Pancreas (tissue), 10 donors: ENCODE data around the gene RNPEPL1. TPM values are rescaled to one million over a fixed set of nuclear protein-coding genes. Genes with fewer than 3 reads are reported as not detected.

Experiments used
- ATAC-seq, 4 donors: fragments of 200-7000 bp; cut with Tn5 transposase; one replicate each; pipeline versions ENCODE4 v1.8.0 to v1.9.1; 2020; ENCODE audit warnings: mild to moderate bottlenecking in 4 of 4, moderate library complexity in 4 of 4
- DNase-seq, 6 donors: peaks; one replicate each; pipeline ENCODE4 v3.0.0-alpha.2; 2020
- FAIRE-seq: peaks from 2 replicates; lab custom pipeline; 2012; peaks lifted over from hg19 to GRCh38; lab: Jason Lieb, UNC
- H3K27ac ChIP-seq, 4 donors: fragments of 200-600 bp; sonication (generic); 1 replicate in 3 of 4; 2 replicates in 1 of 4; pipeline versions ENCODE4 v1.5.0 to v1.8.0; 2020
- H3K27me3 ChIP-seq, 4 donors: fragments of 200-600 bp; one replicate each; pipeline ENCODE4 v1.8.0; 2021
- H3K36me3 ChIP-seq, 3 donors: fragments of 200-600 bp; sonication (generic) in 1 of 3; one replicate each; pipeline versions ENCODE4 v1.5.0 to v1.8.0; 2020 to 2021
- H3K4me1 ChIP-seq, 3 donors: fragments of 200-600 bp; one replicate each; pipeline ENCODE4 v1.8.0; 2021
- H3K4me3 ChIP-seq, 4 donors: fragments of 200-600 bp; sonication (generic) in 2 of 4; one replicate each; pipeline versions ENCODE4 v1.5.0 to v1.8.0; 2020 to 2021
- H3K9me3 ChIP-seq, 4 donors: fragments of 200-600 bp; one replicate each; pipeline ENCODE4 v1.8.0; 2021
- WGBS, 2 donors: extraction: QIAGEN DNeasy Blood & Tissue Kit; methylation state at CpG; one replicate each; pipeline ENCODE4 v1.1.7; 2013; 5-methylcytosine and 5-hydroxymethylcytosine counted together
- intact Hi-C, 3 donors: fragments of 100-400 bp; cut with DNase I; formaldehyde crosslinking; loops; one replicate each; pipeline versions ENCODE4 v1.11.1 to v1.14.2; 2022
- polyA plus RNA-seq, 2 donors: library from polyadenylated mRNA; stranded (reverse); fragments of 200-250 nt; gene quantifications; one replicate each; pipeline ENCODE4 v1.2.3, GENCODE V29; 2013
- total RNA-seq, 6 donors: library from RNA; stranded (reverse); fragmentation: NEBNext Ultra II Directional in 4 of 6; extraction: Animal tissue kit (Norgen Biotek cat#: 25700) in 4 of 6; gene quantifications; one replicate each; pipeline versions ENCODE4 v1.2.1 to v1.2.4, GENCODE V29; 2021 to 2023
- TF ChIP-seq, protein P1 (sequence below), 4 donors: fragments of 200-600 bp; sonication (generic) in 3 of 4; IDR thresholded peaks; one replicate each; pipeline versions ENCODE4 v1.5.0 to v1.8.0; 2021; ENCODE audit warnings: antibody characterized with exemption in 4 of 4
- donor health status: healthy with polysubstance abuse.
- donor health status: DM: no; HTN: no; CAD: no; lungs with moderate emphysema.
- donor health status: DM: no; HTN: no; CAD: no.
- donor health status: control.
- donor health status: control.
- donor health status: Bipolar disorder and iron deficiency.
- donor health status: DM: yes; HTN: yes; CAD: no.
- donor health status: DM: no; HTN: no; CAD: no.
- donor health status: DM: no; HTN: no; CAD: no.
- donor health status: DM: yes; HTN: yes; CAD: no.

Gene RNPEPL1
- total and polyA plus RNA-seq, 8 donors, result 37.1 to 195 (median 43.9) TPM

DNA sequence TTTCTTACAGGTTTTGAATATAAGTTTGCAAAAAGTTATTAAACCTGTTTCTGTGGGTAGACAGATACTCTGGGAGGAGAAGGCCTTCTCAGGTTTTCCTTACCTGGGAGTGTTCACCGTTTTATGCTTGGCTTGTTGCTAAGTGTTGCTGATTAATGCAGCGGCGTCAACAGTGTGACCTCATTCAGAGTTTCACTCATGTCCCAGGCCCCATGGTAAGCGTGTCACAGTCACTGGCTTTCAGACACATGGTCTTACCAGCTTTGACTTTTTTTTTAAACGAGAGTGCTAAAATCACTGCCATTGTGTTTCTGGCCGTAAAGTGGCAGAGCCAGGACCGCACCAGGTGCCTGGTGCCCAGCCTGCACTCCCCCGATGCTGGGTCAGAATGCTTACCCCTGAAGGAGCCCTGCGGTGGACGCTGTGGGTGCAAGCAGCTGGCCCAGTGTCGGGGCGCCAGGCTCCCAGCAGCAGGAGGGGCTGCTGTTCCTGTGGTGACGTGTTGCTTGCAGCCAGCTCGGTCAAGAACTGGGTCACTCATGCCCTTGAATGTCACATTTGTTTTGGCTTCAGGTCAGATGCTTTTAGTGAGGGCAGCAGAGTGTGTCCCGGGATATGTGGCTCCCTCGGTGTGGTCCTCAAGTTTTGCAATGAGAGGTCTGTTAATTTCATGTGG lies 21.7 kb downstream of the RNPEPL1 start:
- peaks cover 4 to 18% (median 13%) of the 10 kb centered on the region in 3 donors for H3K4me1 ChIP-seq
- TF ChIP-seq, protein P1, sequence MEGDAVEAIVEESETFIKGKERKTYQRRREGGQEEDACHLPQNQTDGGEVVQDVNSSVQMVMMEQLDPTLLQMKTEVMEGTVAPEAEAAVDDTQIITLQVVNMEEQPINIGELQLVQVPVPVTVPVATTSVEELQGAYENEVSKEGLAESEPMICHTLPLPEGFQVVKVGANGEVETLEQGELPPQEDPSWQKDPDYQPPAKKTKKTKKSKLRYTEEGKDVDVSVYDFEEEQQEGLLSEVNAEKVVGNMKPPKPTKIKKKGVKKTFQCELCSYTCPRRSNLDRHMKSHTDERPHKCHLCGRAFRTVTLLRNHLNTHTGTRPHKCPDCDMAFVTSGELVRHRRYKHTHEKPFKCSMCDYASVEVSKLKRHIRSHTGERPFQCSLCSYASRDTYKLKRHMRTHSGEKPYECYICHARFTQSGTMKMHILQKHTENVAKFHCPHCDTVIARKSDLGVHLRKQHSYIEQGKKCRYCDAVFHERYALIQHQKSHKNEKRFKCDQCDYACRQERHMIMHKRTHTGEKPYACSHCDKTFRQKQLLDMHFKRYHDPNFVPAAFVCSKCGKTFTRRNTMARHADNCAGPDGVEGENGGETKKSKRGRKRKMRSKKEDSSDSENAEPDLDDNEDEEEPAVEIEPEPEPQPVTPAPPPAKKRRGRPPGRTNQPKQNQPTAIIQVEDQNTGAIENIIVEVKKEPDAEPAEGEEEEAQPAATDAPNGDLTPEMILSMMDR (IDR thresholded peaks at IDR 0.05), result no peak
- ATAC-seq, result no peak
- H3K27me3 ChIP-seq, result no peaks in the 10 kb centered on the region
- no peak for FAIRE-seq
- no peak overlapping the region for H3K4me3 ChIP-seq
- 77 to 82% methylated on average over 16 of the region's 16 CpGs for WGBS, 2 donors
- H3K36me3 ChIP-seq, result peaks cover 0 to 21% (median 0%) of the 10 kb centered on the region in 3 donors
- no peak overlapping the region for H3K27ac ChIP-seq
- H3K9me3 ChIP-seq, result no peaks in the 10 kb centered on the region
- intact Hi-C loops, result no loop called here
- peak in 1 of 6 donors; percentile 35 for DNase-seq

DNA sequence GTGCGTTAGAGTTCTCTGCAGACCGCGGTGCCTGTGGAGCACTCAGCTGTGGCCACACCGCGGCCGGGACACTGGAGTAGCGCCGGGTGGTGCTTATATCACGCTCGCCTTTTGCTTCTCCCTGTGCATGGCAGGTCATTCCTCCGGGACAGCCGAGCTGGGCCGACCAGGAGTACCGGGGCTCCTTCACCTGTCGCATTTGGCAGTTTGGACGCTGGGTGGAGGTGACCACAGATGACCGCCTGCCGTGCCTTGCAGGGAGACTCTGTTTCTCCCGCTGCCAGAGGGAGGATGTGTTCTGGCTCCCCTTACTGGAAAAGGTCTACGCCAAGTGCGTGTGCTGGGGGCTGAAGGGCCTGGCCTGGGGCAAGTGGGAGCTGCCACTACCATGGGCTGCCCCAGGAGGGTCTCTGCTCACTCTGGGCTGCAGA lies 22.4 kb downstream of the RNPEPL1 start:
- H3K27ac ChIP-seq, result no peak overlapping the region
- no peaks in the 10 kb centered on the region for H3K27me3 ChIP-seq
- H3K36me3 ChIP-seq, result peaks cover 0 to 21% (median 0%) of the 10 kb centered on the region in 3 donors
- intact Hi-C loops, result no loop called here
- peaks cover 0 to 12% (median 9%) of the 10 kb centered on the region in 3 donors for H3K4me1 ChIP-seq
- 93 to 94% methylated on average over 21 of the region's 21 CpGs for WGBS, 2 donors
- no peak for FAIRE-seq
- H3K4me3 ChIP-seq, result no peak overlapping the region
- DNase-seq, result peak in 2 of 6 donors; percentile 21 to 49
- ATAC-seq, result no peak
- H3K9me3 ChIP-seq, result no peaks in the 10 kb centered on the region
- TF ChIP-seq, protein P1 (IDR thresholded peaks at IDR 0.05), result no peak

DNA sequence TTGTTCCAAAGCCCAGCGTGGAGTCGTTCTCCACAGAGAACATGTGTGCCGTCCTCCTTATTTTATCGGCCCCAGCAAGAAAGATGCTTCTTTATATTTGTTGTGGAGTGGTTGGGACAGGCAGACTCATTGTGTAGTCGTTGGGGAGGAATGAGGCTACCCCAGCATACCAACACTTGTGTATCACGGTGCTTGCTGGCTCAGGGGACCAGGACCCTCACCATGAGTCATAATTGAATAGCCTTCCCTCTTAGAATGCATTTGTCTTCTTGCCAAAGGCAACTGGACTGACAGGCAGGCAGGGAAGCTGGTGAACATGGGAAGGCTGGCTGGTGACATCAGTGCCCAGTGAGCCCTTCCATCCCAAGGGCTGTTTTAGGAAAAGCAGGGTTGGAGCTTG lies 22.9 kb downstream of the RNPEPL1 start:
- no peak for ATAC-seq
- peaks cover 0 to 12% (median 9%) of the 10 kb centered on the region in 3 donors for H3K4me1 ChIP-seq
- no peak overlapping the region for H3K27ac ChIP-seq
- no peaks in the 10 kb centered on the region for H3K27me3 ChIP-seq
- DNase-seq, result peak in 1 of 6 donors; percentile 17
- H3K9me3 ChIP-seq, result no peaks in the 10 kb centered on the region
- intact Hi-C loops, result no loop called here
- H3K36me3 ChIP-seq, result peaks cover 0 to 21% (median 0%) of the 10 kb centered on the region in 3 donors
- 84 to 86% methylated on average over 6 of the region's 6 CpGs for WGBS, 2 donors
- FAIRE-seq, result no peak
- no peak overlapping the region for H3K4me3 ChIP-seq
- TF ChIP-seq, protein P1 (IDR thresholded peaks at IDR 0.05), result no peak

DNA sequence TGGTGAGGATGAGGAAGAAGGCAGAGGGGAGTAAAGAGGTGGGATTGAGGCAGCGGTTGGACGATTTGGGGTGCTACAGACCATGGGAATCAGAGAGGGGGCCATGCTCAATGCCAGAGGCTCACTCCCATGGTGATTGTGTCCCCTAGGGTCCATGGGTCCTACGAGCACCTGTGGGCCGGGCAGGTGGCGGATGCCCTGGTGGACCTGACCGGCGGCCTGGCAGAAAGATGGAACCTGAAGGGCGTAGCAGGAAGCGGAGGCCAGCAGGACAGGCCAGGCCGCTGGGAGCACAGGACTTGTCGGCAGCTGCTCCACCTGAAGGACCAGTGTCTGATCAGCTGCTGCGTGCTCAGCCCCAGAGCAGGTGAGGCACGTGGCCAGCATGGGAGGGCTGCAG lies 23.5 kb downstream of the RNPEPL1 start:
- H3K27ac ChIP-seq, result no peak overlapping the region
- TF ChIP-seq, protein P1 (IDR thresholded peaks at IDR 0.05), result no peak
- peaks cover 0 to 12% (median 9%) of the 10 kb centered on the region in 3 donors for H3K4me1 ChIP-seq
- no peaks in the 10 kb centered on the region for H3K27me3 ChIP-seq
- peaks cover 0 to 21% (median 0%) of the 10 kb centered on the region in 3 donors for H3K36me3 ChIP-seq
- no peak for ATAC-seq
- H3K9me3 ChIP-seq, result no peaks in the 10 kb centered on the region
- no peak overlapping the region for H3K4me3 ChIP-seq
- no peak for FAIRE-seq
- DNase-seq, result peak in 2 of 6 donors; percentile 47 to 56
- 92 to 93% methylated on average over 13 of the region's 13 CpGs for WGBS, 2 donors
- intact Hi-C loops, result no loop called here
